Left renal pelvis (tissue), 4 donors: ENCODE data around the gene RBM20. TPM values are rescaled to one million over a fixed set of nuclear protein-coding genes. Genes with fewer than 3 reads are reported as not detected.

Experiments
- DNase-seq, 4 donors: peaks; one replicate each; pipeline ENCODE4 v3.0.0-alpha.2; 2013; ENCODE audit warnings: low read depth in 4 of 4, low spot score in 3 of 4
- polyA plus RNA-seq, 4 donors: library from polyadenylated mRNA; unstranded; fragments of 120-200 nt; gene quantifications; one replicate each; pipeline ENCODE4 v1.2.1, GENCODE V29; 2013; ENCODE audit not compliant: insufficient read length in 4 of 4

The RBM20 gene
- polyA plus RNA-seq, 4 donors = 2.1 to 7.0 (median 5.1) TPM

- DNase-seq = no peak
Observed at GRCh38 chr10:110883924-110884323, 239.8 kb downstream of the RBM20 start.

GRCh38 chr10:110885932-110886674, 242.0 kb downstream of the RBM20 start:
- no peak for DNase-seq

- no peak for DNase-seq
Observed at GRCh38 chr10:110887560-110887959, 243.4 kb downstream of the RBM20 start.

Other genes with a start within 250 kb of the RBM20 start
- 10 to 100 TPM in 3 of 4 donors, 1 to 10 TPM in 1; 8.1 to 12.4 (median 10.7) TPM for gene DUSP5, start 146.4 kb upstream of the RBM20 start, polyA plus RNA-seq
- gene SMC3, start 76.6 kb upstream of the RBM20 start, polyA plus RNA-seq = 100 to 1,000 TPM in 1 of 4 donors, 10 to 100 TPM in 3; 78.5 to 112 (median 91.6) TPM
- gene PDCD4, start 227.6 kb downstream of the RBM20 start, polyA plus RNA-seq = 100 to 1,000 TPM; 226 to 277 (median 246) TPM